Measurements from ENCODE around the gene IRAK3. TPM values are rescaled to one million over a fixed set of nuclear protein-coding genes. Genes with fewer than 3 reads are reported as not detected.

IRAK3 gene
- polyA plus RNA-seq, 1 donor from 2014 or later = 0.31 TPM

GRCh38 chr12:66197495-66197921 is 8.5 kb downstream of the IRAK3 start:
- Histone ChIP-seq H3K4me2 (ENCODE audit: low read length) (no peak overlapping the region), H3F3A (ENCODE audit: insufficient read depth, low read length, poor library complexity, severe bottlenecking) (no peaks in the 10 kb centered on the region), H3K79me2 (replicated peaks; ENCODE audit: insufficient read depth, low read length) (no peaks in the 10 kb centered on the region), H3K27me3 (ENCODE audit: insufficient read depth, low read depth, low read length) (no peaks in the 10 kb centered on the region), H3K9ac (ENCODE audit: low read length) (no peak overlapping the region), H3K27ac (ENCODE audit: low read length) (no peak overlapping the region), H4K20me1 (ENCODE audit: insufficient read depth) (no peaks in the 10 kb centered on the region), H3K36me3 (ENCODE audit: insufficient read depth, low read length) (no peaks in the 10 kb centered on the region), H2AFZ (ENCODE audit: low read depth, low read length) (no peak overlapping the region), H3K4me3 (ENCODE audit: low read length) (no peak overlapping the region), H3K9me3 (ENCODE audit: low read length) (no peaks in the 10 kb centered on the region), H3K9me2 (ENCODE audit: insufficient read depth, low read length) (no peaks in the 10 kb centered on the region)
- TF ChIP-seq MXI1 (conservative IDR thresholded peaks at IDR 0.05; ENCODE audit: poor library complexity, severe bottlenecking) (no peak), RAD21 (conservative IDR thresholded peaks at IDR 0.05) (no peak), EZH2 (IDR thresholded peaks at IDR 0.05; ENCODE audit: borderline replicate concordance, insufficient read depth, low read length, poor library complexity, severe bottlenecking) (no peak), EP300 (conservative IDR thresholded peaks at IDR 0.05; ENCODE audit: poor library complexity, severe bottlenecking) (no peak), TAF1 (IDR thresholded peaks at IDR 0.05; ENCODE audit: low read depth) (no peak), POLR2AphosphoS5 (IDR thresholded peaks at IDR 0.05) (no peak)

DNA sequence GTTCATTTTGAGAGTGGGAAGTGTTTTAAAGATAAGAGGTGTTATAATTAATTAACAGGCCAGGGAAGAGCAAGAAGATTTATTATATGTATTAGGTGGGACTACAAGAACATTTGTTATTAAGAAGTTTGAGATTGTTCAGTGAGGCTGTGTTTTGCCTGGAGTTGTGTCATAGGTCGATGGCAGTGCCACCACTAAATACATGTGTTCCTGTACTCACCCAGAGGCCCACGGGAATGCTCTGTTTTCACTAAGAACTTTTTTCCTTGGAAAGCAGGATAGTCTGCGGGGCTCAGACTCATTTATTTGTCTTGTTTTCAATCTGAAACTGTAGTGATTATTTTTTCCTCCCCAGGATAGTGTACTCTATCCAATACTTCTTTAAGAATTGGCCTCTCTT is 10.1 kb downstream of the IRAK3 start:
- Histone ChIP-seq H3F3A (ENCODE audit: insufficient read depth, low read length, poor library complexity, severe bottlenecking) (no peaks in the 10 kb centered on the region), H3K27me3 (ENCODE audit: insufficient read depth, low read depth, low read length) (no peaks in the 10 kb centered on the region), H3K36me3 (ENCODE audit: insufficient read depth, low read length) (no peaks in the 10 kb centered on the region), H3K4me3 (ENCODE audit: low read length) (no peak overlapping the region), H3K27ac (ENCODE audit: low read length) (no peak overlapping the region), H4K20me1 (ENCODE audit: insufficient read depth) (no peaks in the 10 kb centered on the region), H3K9me3 (ENCODE audit: low read length) (no peaks in the 10 kb centered on the region), H3K4me2 (ENCODE audit: low read length) (no peak overlapping the region), H3K9ac (ENCODE audit: low read length) (no peak overlapping the region), H3K9me2 (ENCODE audit: insufficient read depth, low read length) (no peaks in the 10 kb centered on the region), H2AFZ (ENCODE audit: low read depth, low read length) (no peak overlapping the region), H3K79me2 (replicated peaks; ENCODE audit: insufficient read depth, low read length) (no peaks in the 10 kb centered on the region)
- TF ChIP-seq RAD21 (conservative IDR thresholded peaks at IDR 0.05) (no peak), SMC3 (conservative IDR thresholded peaks at IDR 0.05; ENCODE audit: poor library complexity) (no peak), EZH2 (IDR thresholded peaks at IDR 0.05; ENCODE audit: borderline replicate concordance, insufficient read depth, low read length, poor library complexity, severe bottlenecking) (no peak), TAF1 (IDR thresholded peaks at IDR 0.05; ENCODE audit: low read depth) (no peak), MXI1 (conservative IDR thresholded peaks at IDR 0.05; ENCODE audit: poor library complexity, severe bottlenecking) (no peak), EP300 (conservative IDR thresholded peaks at IDR 0.05; ENCODE audit: poor library complexity, severe bottlenecking) (no peak), POLR2AphosphoS5 (IDR thresholded peaks at IDR 0.05) (no peak), CTCF (IDR thresholded peaks at IDR 0.05; ENCODE audit: poor library complexity, severe bottlenecking) (no peak)
- TF ChIP-seq, protein P1, sequence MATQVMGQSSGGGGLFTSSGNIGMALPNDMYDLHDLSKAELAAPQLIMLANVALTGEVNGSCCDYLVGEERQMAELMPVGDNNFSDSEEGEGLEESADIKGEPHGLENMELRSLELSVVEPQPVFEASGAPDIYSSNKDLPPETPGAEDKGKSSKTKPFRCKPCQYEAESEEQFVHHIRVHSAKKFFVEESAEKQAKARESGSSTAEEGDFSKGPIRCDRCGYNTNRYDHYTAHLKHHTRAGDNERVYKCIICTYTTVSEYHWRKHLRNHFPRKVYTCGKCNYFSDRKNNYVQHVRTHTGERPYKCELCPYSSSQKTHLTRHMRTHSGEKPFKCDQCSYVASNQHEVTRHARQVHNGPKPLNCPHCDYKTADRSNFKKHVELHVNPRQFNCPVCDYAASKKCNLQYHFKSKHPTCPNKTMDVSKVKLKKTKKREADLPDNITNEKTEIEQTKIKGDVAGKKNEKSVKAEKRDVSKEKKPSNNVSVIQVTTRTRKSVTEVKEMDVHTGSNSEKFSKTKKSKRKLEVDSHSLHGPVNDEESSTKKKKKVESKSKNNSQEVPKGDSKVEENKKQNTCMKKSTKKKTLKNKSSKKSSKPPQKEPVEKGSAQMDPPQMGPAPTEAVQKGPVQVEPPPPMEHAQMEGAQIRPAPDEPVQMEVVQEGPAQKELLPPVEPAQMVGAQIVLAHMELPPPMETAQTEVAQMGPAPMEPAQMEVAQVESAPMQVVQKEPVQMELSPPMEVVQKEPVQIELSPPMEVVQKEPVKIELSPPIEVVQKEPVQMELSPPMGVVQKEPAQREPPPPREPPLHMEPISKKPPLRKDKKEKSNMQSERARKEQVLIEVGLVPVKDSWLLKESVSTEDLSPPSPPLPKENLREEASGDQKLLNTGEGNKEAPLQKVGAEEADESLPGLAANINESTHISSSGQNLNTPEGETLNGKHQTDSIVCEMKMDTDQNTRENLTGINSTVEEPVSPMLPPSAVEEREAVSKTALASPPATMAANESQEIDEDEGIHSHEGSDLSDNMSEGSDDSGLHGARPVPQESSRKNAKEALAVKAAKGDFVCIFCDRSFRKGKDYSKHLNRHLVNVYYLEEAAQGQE (IDR thresholded peaks at IDR 0.05; ENCODE audit: borderline replicate concordance) = no peak
